ENCODE measurements around the gene PLXNB1.

PLXNB1 gene

GRCh38 chr3:48397767-48398681, 31.9 kb downstream of the PLXNB1 start:
- no peak for TF ChIP-seq YY1 (IDR thresholded peaks at IDR 0.05; ENCODE audit: insufficient read depth, insufficient read length)

GRCh38 chr3:48395714-48396113, 34.2 kb downstream of the PLXNB1 start:
- no peak overlapping the region for H3K9ac ChIP-seq (ENCODE audit: insufficient read length, low read depth)
- no peaks in the 10 kb centered on the region for H3K9me3 ChIP-seq (ENCODE audit: insufficient read depth, low read length)
- no peak overlapping the region for H3K4me3 ChIP-seq (ENCODE audit: insufficient read length, low read depth)
- H3K36me3 ChIP-seq (ENCODE audit: insufficient read depth, insufficient read length, low read length), result peaks cover 4% of the 10 kb centered on the region
- peaks cover 2% of the 10 kb centered on the region for H3K4me1 ChIP-seq (ENCODE audit: insufficient read depth, insufficient read length)
- H3K27me3 ChIP-seq (ENCODE audit: insufficient read depth, insufficient read length), result no peaks in the 10 kb centered on the region
- no peak for DNase-seq (ENCODE audit: low read depth, low spot score)
- TF ChIP-seq SUZ12 (IDR thresholded peaks at IDR 0.05; ENCODE audit: extremely low read depth, insufficient read depth, insufficient read length), result no peak
- TF ChIP-seq ZNF274 (IDR thresholded peaks at IDR 0.05; ENCODE audit: low read depth, low read length), result no peak
- no peak for TF ChIP-seq YY1 (IDR thresholded peaks at IDR 0.05; ENCODE audit: insufficient read depth, insufficient read length)

More at GRCh38 chr3:48397767-48398681, 31.9 kb downstream of the PLXNB1 start:
- Histone ChIP-seq H3K4me1 (ENCODE audit: insufficient read depth, insufficient read length) (peaks cover 2% of the 10 kb centered on the region), H3K27me3 (ENCODE audit: insufficient read depth, insufficient read length) (no peaks in the 10 kb centered on the region), H3K36me3 (ENCODE audit: insufficient read depth, insufficient read length, low read length) (peaks cover 21% of the 10 kb centered on the region), H3K9me3 (ENCODE audit: insufficient read depth, low read length) (no peaks in the 10 kb centered on the region), H3K9ac (ENCODE audit: insufficient read length, low read depth) (no peak overlapping the region), H3K4me3 (ENCODE audit: insufficient read length, low read depth) (no peak overlapping the region)
- no peak for DNase-seq (ENCODE audit: low read depth, low spot score)

- Histone ChIP-seq H3K9me3 (ENCODE audit: insufficient read depth, low read length) (no peaks in the 10 kb centered on the region), H3K4me3 (ENCODE audit: insufficient read length, low read depth) (no peak overlapping the region), H3K36me3 (ENCODE audit: insufficient read depth, insufficient read length, low read length) (no peaks in the 10 kb centered on the region), H3K4me1 (ENCODE audit: insufficient read depth, insufficient read length) (peaks cover 2% of the 10 kb centered on the region), H3K27me3 (ENCODE audit: insufficient read depth, insufficient read length) (no peaks in the 10 kb centered on the region), H3K9ac (ENCODE audit: insufficient read length, low read depth) (no peak overlapping the region)
- no peak for TF ChIP-seq ZNF274 (IDR thresholded peaks at IDR 0.05; ENCODE audit: low read depth, low read length)
- TF ChIP-seq YY1 (IDR thresholded peaks at IDR 0.05; ENCODE audit: insufficient read depth, insufficient read length), result no peak
- TF ChIP-seq SUZ12 (IDR thresholded peaks at IDR 0.05; ENCODE audit: extremely low read depth, insufficient read depth, insufficient read length), result no peak
- no peak for DNase-seq (ENCODE audit: low read depth, low spot score)
Observed at GRCh38 chr3:48394391-48394790, 35.5 kb downstream of the PLXNB1 start.

GRCh38 chr3:48388966-48389365, 40.9 kb downstream of the PLXNB1 start:
- no peak overlapping the region for H3K9ac ChIP-seq (ENCODE audit: insufficient read length, low read depth)
- TF ChIP-seq SUZ12 (IDR thresholded peaks at IDR 0.05; ENCODE audit: extremely low read depth, insufficient read depth, insufficient read length) (no peak), YY1 (IDR thresholded peaks at IDR 0.05; ENCODE audit: insufficient read depth, insufficient read length) (no peak), ZNF274 (IDR thresholded peaks at IDR 0.05; ENCODE audit: low read depth, low read length) (no peak)
- H3K4me3 ChIP-seq (ENCODE audit: insufficient read length, low read depth), result no peak overlapping the region
- no peaks in the 10 kb centered on the region for H3K4me1 ChIP-seq (ENCODE audit: insufficient read depth, insufficient read length)
- no peaks in the 10 kb centered on the region for H3K9me3 ChIP-seq (ENCODE audit: insufficient read depth, low read length)
- no peak for DNase-seq (ENCODE audit: low read depth, low spot score)
- no peaks in the 10 kb centered on the region for H3K36me3 ChIP-seq (ENCODE audit: insufficient read depth, insufficient read length, low read length)
- H3K27me3 ChIP-seq (ENCODE audit: insufficient read depth, insufficient read length), result no peaks in the 10 kb centered on the region

- Histone ChIP-seq H3K27me3 (ENCODE audit: insufficient read depth, insufficient read length) (no peaks in the 10 kb centered on the region), H3K36me3 (ENCODE audit: insufficient read depth, insufficient read length, low read length) (no peaks in the 10 kb centered on the region), H3K9ac (ENCODE audit: insufficient read length, low read depth) (no peak overlapping the region), H3K9me3 (ENCODE audit: insufficient read depth, low read length) (no peaks in the 10 kb centered on the region), H3K4me3 (ENCODE audit: insufficient read length, low read depth) (no peak overlapping the region), H3K4me1 (ENCODE audit: insufficient read depth, insufficient read length) (no peaks in the 10 kb centered on the region)
- TF ChIP-seq ZNF274 (IDR thresholded peaks at IDR 0.05; ENCODE audit: low read depth, low read length), result no peak
- TF ChIP-seq YY1 (IDR thresholded peaks at IDR 0.05; ENCODE audit: insufficient read depth, insufficient read length), result no peak
- no peak for TF ChIP-seq SUZ12 (IDR thresholded peaks at IDR 0.05; ENCODE audit: extremely low read depth, insufficient read depth, insufficient read length)
- no peak for DNase-seq (ENCODE audit: low read depth, low spot score)
Observed at GRCh38 chr3:48387634-48388033, 42.3 kb downstream of the PLXNB1 start.

GRCh38 chr3:48372862-48373435, 56.9 kb downstream of the PLXNB1 start:
- no peak overlapping the region for H3K9ac ChIP-seq (ENCODE audit: insufficient read length, low read depth)
- TF ChIP-seq ZNF274 (IDR thresholded peaks at IDR 0.05; ENCODE audit: low read depth, low read length) (no peak), YY1 (IDR thresholded peaks at IDR 0.05; ENCODE audit: insufficient read depth, insufficient read length) (no peak), SUZ12 (IDR thresholded peaks at IDR 0.05; ENCODE audit: extremely low read depth, insufficient read depth, insufficient read length) (no peak)

GRCh38 chr3:48372377-48372770, 57.5 kb downstream of the PLXNB1 start:
- H3K4me3 ChIP-seq (ENCODE audit: insufficient read length, low read depth), result no peak overlapping the region
- H3K9me3 ChIP-seq (ENCODE audit: insufficient read depth, low read length), result no peaks in the 10 kb centered on the region
- peaks cover 8% of the 10 kb centered on the region for H3K4me1 ChIP-seq (ENCODE audit: insufficient read depth, insufficient read length)
- H3K36me3 ChIP-seq (ENCODE audit: insufficient read depth, insufficient read length, low read length), result no peaks in the 10 kb centered on the region
- TF ChIP-seq SUZ12 (IDR thresholded peaks at IDR 0.05; ENCODE audit: extremely low read depth, insufficient read depth, insufficient read length) (no peak), YY1 (IDR thresholded peaks at IDR 0.05; ENCODE audit: insufficient read depth, insufficient read length) (no peak), ZNF274 (IDR thresholded peaks at IDR 0.05; ENCODE audit: low read depth, low read length) (no peak)
- no peak for DNase-seq (ENCODE audit: low read depth, low spot score)
- no peak overlapping the region for H3K9ac ChIP-seq (ENCODE audit: insufficient read length, low read depth)
- no peaks in the 10 kb centered on the region for H3K27me3 ChIP-seq (ENCODE audit: insufficient read depth, insufficient read length)

More at GRCh38 chr3:48372862-48373435, 56.9 kb downstream of the PLXNB1 start:
- H3K9me3 ChIP-seq (ENCODE audit: insufficient read depth, low read length), result no peaks in the 10 kb centered on the region
- H3K27me3 ChIP-seq (ENCODE audit: insufficient read depth, insufficient read length), result no peaks in the 10 kb centered on the region
- H3K36me3 ChIP-seq (ENCODE audit: insufficient read depth, insufficient read length, low read length), result no peaks in the 10 kb centered on the region
- no peak overlapping the region for H3K4me3 ChIP-seq (ENCODE audit: insufficient read length, low read depth)
- DNase-seq (ENCODE audit: low read depth, low spot score), result no peak
- peaks cover 8% of the 10 kb centered on the region for H3K4me1 ChIP-seq (ENCODE audit: insufficient read depth, insufficient read length)

Data from NT2/D1 (cell line).